ENCODE measurements around the gene COX6B2. TPM values are rescaled to one million over a fixed set of nuclear protein-coding genes. Genes with fewer than 3 reads are reported as not detected.

The COX6B2 gene
- total RNA-seq, 2 experiments from 2014 or later, result not detected

DNA sequence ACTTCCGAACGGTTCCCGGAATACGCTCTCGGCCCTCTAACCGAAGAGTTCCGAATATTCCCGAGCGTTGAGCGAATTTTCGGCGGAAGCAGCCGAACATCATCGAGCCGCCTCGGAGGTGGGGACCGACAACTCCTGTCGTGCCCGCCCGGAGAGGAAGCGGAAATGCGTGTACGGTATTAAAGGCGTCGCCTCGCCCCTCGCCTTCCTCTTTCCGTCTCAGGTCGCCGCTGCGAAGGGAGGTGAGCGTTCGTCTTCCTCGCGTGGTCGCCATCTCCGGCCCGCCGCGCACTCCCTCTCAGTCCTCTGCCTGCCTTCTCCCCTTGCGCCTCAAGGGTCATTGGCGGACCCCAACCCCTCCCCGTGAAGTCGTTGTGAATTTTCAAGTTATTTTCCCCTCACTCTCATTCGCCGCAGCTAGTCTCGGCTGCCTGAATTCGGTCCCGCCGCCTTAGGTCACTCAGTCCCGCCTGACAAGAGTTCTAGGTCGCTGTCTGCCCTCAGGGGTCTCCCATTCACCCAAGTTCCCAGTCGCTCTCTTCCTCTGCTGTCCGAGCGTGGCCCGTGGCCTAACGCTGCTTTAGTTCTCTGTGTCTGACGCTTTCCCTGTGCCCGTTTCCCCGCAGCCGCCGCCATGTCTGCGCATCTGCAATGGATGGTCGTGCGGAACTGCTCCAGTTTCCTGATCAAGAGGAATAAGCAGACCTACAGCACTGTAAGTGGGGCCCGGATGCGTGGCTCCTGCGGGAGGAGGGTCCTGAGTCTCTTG is 31.4 kb upstream of the COX6B2 start, which contains the start of gene RPL28:
Gene RPL28, plus strand, starts transcription at position 209 of the 769 bp plus-strand sequence. Its CDS starts 426 bp downstream, at position 635.
- Mint-ChIP-seq H3K36me3 (peaks cover 66% of the 10 kb centered on the region), H3K27me3 (peaks cover 7% of the 10 kb centered on the region), H3K4me3 (peak within 1 kb of the TSS; percentile 100)

DNA sequence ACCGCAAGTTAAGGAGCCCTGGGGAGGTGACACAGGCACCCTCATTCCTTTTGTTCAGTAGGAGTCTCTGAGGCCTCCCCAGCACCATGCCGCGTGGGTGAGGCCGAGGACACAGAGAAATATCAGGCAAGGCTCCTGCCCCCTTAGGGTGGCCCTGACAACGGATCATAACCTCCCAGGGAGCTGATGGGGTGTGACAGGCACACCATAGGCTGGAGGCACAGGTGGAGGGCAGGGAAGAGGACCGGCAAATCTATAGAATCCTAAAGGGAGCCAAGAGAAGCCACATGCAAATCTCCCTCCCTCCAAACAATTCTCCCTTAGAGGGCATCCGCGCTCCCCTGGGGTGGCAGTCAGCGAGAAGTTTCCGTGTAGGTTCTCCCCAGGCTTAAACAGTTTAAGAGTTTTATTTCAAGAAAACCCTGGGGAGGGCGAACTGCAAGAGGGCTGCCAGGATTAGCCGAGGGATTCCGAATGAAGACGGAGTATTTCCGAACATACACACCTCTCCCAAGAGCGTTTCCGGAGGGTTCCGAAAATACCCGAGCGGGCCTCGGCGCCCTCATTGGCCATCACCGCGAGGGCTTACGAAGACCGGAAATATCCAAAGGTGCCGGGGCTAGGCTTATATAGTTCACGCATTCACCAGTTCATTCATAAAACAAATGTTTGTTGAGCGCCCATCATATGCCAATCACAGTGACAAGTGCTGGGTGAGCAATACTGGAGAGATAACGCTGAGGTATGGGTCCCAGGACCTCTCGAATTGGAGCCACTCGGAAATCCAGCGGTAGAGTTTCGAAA is 30.6 kb upstream of the COX6B2 start:
- H3K27me3 Mint-ChIP-seq, result peaks cover 7% of the 10 kb centered on the region
- H3K4me3 Mint-ChIP-seq, result peak overlapping the region; percentile 100
- H3K4me1 Mint-ChIP-seq, result peaks cover 44% of the 10 kb centered on the region
- H3K36me3 Mint-ChIP-seq, result peaks cover 60% of the 10 kb centered on the region
- peak overlapping the region; percentile 100 for H3K27ac Mint-ChIP-seq
- peaks cover 2% of the 10 kb centered on the region for H3K9me3 Mint-ChIP-seq
- peak; percentile 96 for DNase-seq

More for the DNA sequence above, 31.4 kb upstream of the COX6B2 start, which contains the start of gene RPL28:
- DNase-seq, result peak; percentile 97
- Mint-ChIP-seq H3K27ac (peak within 1 kb of the TSS; percentile 100), H3K4me1 (peaks cover 49% of the 10 kb centered on the region), H3K9me3 (peaks cover 2% of the 10 kb centered on the region)

GRCh38 chr19:55384131-55384919 is 29.8 kb upstream of the COX6B2 start, which contains the start of gene TMEM238:
Gene TMEM238 (minus strand): TSS chr19:55384292. CDS start chr19:55384259, 33 bp downstream.
- Mint-ChIP-seq H3K36me3 (peaks cover 54% of the 10 kb centered on the region), H3K4me3 (peak within 1 kb of the TSS; percentile 100)

DNA sequence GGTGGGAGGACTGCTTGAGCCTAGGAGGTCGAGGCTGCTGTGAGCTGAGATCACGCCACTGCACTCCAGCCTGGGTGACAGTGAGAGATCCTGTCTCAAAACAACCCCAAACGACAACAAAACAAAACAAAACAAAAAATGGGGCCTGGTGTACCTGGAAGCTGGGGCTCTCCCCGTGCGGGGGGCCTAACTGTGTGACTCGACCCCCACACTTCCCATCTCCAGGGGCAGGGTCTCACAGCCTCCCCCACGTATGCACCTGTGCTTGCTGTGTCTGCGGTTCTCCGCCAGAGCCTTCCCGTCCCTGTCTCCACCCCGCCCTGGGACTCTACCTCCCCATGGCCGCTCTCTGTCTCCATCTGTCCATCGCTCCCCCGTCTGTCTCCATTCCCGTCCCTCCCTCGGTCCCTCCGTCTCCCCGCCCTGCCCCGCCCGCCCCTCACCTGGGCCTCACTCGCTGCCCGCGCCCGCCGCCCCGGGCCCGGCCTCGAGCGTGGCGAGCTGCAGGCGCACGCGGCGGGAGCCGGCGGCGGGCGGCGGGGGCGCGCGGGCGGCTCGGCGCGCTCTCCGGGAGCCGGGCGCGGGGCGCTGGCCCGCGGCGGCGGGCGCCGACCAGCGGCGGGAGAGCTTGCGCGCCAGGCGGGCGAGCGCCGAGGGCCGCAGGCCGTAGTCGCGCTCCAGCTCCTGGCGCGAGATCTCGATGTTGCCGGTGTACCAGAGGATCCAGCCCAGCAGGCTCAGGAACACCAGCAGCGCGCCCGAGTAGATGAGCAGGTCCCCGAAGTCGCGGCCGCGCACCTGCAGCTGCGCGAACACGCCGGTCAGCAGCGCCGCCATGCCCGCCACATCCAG is 29.0 kb upstream of the COX6B2 start:
- H3K4me1 Mint-ChIP-seq, result peaks cover 34% of the 10 kb centered on the region

More at GRCh38 chr19:55384131-55384919, 29.8 kb upstream of the COX6B2 start, which contains the start of gene TMEM238:
- H3K4me1 Mint-ChIP-seq, result peaks cover 39% of the 10 kb centered on the region
- H3K9me3 Mint-ChIP-seq, result peaks cover 2% of the 10 kb centered on the region
- DNase-seq, result peak; percentile 69
- H3K27ac Mint-ChIP-seq, result peak within 1 kb of the TSS; percentile 100
- H3K27me3 Mint-ChIP-seq, result peaks cover 7% of the 10 kb centered on the region

DNA sequence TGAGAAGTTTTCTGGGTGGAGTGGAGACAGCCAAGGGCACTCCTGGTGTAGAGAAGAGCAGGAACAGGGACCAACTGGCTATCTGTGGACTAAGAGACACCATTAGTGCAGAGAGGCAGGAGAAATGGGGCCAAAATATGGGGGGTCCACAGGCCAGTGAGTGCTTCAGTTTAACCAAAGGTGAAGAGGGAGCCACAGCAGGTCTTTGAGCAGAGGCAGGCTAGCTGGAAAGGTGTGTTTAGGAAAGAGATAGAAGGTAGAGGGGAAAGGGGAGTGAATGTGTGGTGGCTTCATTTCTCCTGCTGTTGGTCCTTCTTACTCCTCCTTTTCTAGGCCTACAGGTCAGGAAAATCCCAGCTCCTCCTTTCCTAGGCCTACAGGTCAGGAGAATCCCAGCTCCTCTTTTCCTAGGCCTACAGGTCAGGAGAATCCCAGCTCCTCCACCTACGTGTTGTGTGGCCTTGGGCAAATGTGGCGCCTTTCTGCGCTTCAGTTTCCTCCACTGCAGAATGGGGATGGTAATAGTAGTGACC is 28.1 kb upstream of the COX6B2 start:
- Mint-ChIP-seq H3K4me3 (peak overlapping the region; percentile 94), H3K9me3 (peaks cover 2% of the 10 kb centered on the region), H3K27ac (peak overlapping the region; percentile 95)

More for the DNA sequence above, 29.0 kb upstream of the COX6B2 start:
- H3K9me3 Mint-ChIP-seq, result peaks cover 2% of the 10 kb centered on the region
- H3K27me3 Mint-ChIP-seq, result peaks cover 7% of the 10 kb centered on the region
- peak overlapping the region; percentile 94 for H3K4me3 Mint-ChIP-seq
- H3K27ac Mint-ChIP-seq, result peak overlapping the region; percentile 95
- DNase-seq, result peak; percentile 73
- peaks cover 48% of the 10 kb centered on the region for H3K36me3 Mint-ChIP-seq

DNA sequence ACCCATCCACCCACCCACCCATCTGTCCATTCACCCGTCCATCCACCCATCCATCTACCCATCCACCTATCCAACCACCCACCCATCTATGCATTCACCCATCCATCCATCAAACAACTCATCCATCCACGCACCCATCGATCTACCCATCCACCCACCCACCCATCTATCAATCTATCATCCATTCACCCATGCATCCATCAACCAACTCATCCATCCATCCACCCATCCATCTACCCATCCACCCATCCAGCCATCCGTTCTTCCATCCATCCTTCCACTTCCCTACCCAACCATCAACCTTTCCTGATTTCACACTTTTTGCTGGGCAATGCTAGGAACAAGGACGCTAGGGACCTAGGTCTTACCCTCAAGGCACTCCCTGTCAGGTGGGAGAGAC is 27.5 kb upstream of the COX6B2 start:
- Mint-ChIP-seq H3K9me3 (peaks cover 2% of the 10 kb centered on the region), H3K27ac (peak overlapping the region; percentile 20), H3K27me3 (peaks cover 7% of the 10 kb centered on the region), H3K36me3 (peaks cover 33% of the 10 kb centered on the region), H3K4me1 (peaks cover 26% of the 10 kb centered on the region), H3K4me3 (peak overlapping the region; percentile 94)
- DNase-seq, result no peak

More for the DNA sequence above, 28.1 kb upstream of the COX6B2 start:
- peaks cover 7% of the 10 kb centered on the region for H3K27me3 Mint-ChIP-seq
- H3K36me3 Mint-ChIP-seq, result peaks cover 39% of the 10 kb centered on the region
- H3K4me1 Mint-ChIP-seq, result peaks cover 26% of the 10 kb centered on the region
- no peak for DNase-seq

- Mint-ChIP-seq H3K4me1 (peaks cover 14% of the 10 kb centered on the region), H3K27me3 (peaks cover 20% of the 10 kb centered on the region), H3K4me3 (no peak overlapping the region), H3K27ac (no peak overlapping the region), H3K36me3 (peaks cover 19% of the 10 kb centered on the region), H3K9me3 (peaks cover 2% of the 10 kb centered on the region)
- no peak for DNase-seq
Observed at GRCh38 chr19:55379174-55379573, 24.7 kb upstream of the COX6B2 start.

- Mint-ChIP-seq H3K4me3 (no peak overlapping the region), H3K36me3 (peaks cover 14% of the 10 kb centered on the region), H3K4me1 (peaks cover 11% of the 10 kb centered on the region), H3K27ac (no peak overlapping the region), H3K27me3 (peaks cover 32% of the 10 kb centered on the region), H3K9me3 (peaks cover 2% of the 10 kb centered on the region)
- no peak for DNase-seq
Observed at GRCh38 chr19:55377356-55378131, 23.0 kb upstream of the COX6B2 start.

- peaks cover 44% of the 10 kb centered on the region for H3K27me3 Mint-ChIP-seq
- peaks cover 10% of the 10 kb centered on the region for H3K4me1 Mint-ChIP-seq
- no peak for DNase-seq
- H3K9me3 Mint-ChIP-seq, result no peaks in the 10 kb centered on the region
- no peak within 1 kb of the TSS for H3K27ac Mint-ChIP-seq
- peaks cover 2% of the 10 kb centered on the region for H3K36me3 Mint-ChIP-seq
- H3K4me3 Mint-ChIP-seq, result no peak within 1 kb of the TSS
Observed at GRCh38 chr19:55376241-55376933, 21.9 kb upstream of the COX6B2 start, which contains the start of gene TMEM190. Gene TMEM190 (plus strand): TSS chr19:55376826. CDS start chr19:55376854, 28 bp downstream.

- H3K27ac Mint-ChIP-seq, result no peak overlapping the region
- H3K27me3 Mint-ChIP-seq, result peaks cover 61% of the 10 kb centered on the region
- no peak for DNase-seq
- no peak overlapping the region for H3K4me3 Mint-ChIP-seq
- peaks cover 13% of the 10 kb centered on the region for H3K4me1 Mint-ChIP-seq
- H3K36me3 Mint-ChIP-seq, result no peaks in the 10 kb centered on the region
- no peaks in the 10 kb centered on the region for H3K9me3 Mint-ChIP-seq
Observed at GRCh38 chr19:55373993-55374757, 19.7 kb upstream of the COX6B2 start.

DNA sequence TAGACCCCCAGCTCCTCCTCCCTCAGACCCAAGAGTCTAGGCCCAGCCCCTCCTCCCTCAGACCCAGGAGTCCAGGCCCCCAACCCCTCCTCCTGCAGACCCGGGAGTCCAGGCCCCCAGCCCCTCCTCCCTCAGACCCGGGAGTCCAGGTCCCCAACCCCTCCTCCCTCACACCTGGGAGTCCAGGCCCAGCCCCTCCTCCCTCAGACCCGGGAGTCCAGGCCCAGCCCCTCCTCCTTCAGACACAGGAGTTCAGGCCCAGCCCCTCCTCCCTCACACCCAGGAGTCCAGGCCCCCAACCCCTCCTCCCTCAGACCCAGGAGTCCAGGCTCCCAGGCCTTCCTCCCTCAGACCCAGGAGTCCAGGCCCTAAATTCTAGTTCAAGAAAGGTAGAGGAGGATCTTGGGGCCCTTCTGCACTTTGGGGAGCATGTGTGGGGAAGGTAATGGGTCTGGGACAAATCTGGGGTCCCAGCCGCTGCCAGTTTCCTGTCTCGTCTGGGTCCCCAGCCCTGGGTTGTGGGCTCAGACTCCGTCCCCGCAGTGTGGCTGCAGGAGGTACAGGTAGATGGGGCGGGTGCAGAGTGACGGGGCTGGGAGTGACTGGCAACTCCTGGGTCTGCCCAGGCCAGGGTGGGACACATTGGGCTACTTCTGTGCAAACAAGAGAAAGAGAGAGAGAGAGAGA is 18.9 kb upstream of the COX6B2 start:
- no peak for DNase-seq
- H3K27me3 Mint-ChIP-seq, result peaks cover 67% of the 10 kb centered on the region
- no peaks in the 10 kb centered on the region for H3K9me3 Mint-ChIP-seq
- H3K27ac Mint-ChIP-seq, result no peak overlapping the region
- no peaks in the 10 kb centered on the region for H3K36me3 Mint-ChIP-seq
- peaks cover 13% of the 10 kb centered on the region for H3K4me1 Mint-ChIP-seq
- H3K4me3 Mint-ChIP-seq, result no peak overlapping the region
